H1 (cell line): Measurements from ENCODE around the gene CWC27. TPM values are rescaled to one million over a fixed set of nuclear protein-coding genes. Genes with fewer than 3 reads are reported as not detected.

ENCODE experiments used
- CTCF ChIA-PET: fragments of 300-600 bp; sonication (Branson Sonifier 250); formaldehyde crosslinking; loops from one replicate; lab custom pipeline; 2021; ENCODE audit not compliant: partially characterized antibody; lab: Charles Lee
- POLR2A ChIA-PET: fragments of 300-600 bp; sonication (Branson Sonifier 250); formaldehyde crosslinking; loops from one replicate; lab custom pipeline; 2021; ENCODE audit warnings: inconsistent platforms; ENCODE audit not compliant: partially characterized antibody; lab: Charles Lee
- DNase-seq, 2 experiments: peaks; one replicate each; pipeline versions ENCODE4 v3.0.0 to v3.0.0-alpha.2; 2010 to 2022; ENCODE audit warnings: low spot score in 2 of 2, low read depth in 1 of 2, mixed read lengths in 1 of 2
- FAIRE-seq: peaks from 2 replicates; lab custom pipeline; 2011; peaks lifted over from hg19 to GRCh38; lab: Jason Lieb, UNC
- H2AFZ ChIP-seq: 2 replicates; pipeline ENCODE4 v1.8.1; 2012; ENCODE audit warnings: low read length, inconsistent platforms
- H2AK5ac ChIP-seq: 2 replicates; pipeline ENCODE4 v1.6.1; 2013; ENCODE audit warnings: low read depth, low read length
- H2BK120ac ChIP-seq: replicated peaks from 2 replicates; pipeline ENCODE3; 2013; ENCODE audit warnings: low read depth, low read length, inconsistent platforms
- H2BK12ac ChIP-seq: 2 replicates; pipeline ENCODE4 v1.6.1; 2013; ENCODE audit warnings: low read depth, low read length
- H2BK15ac ChIP-seq: 2 replicates; pipeline ENCODE4 v1.6.1; 2013; ENCODE audit warnings: low read length
- H2BK20ac ChIP-seq: 2 replicates; pipeline ENCODE4 v1.6.1; 2013; ENCODE audit warnings: low read length
- H2BK5ac ChIP-seq: 2 replicates; pipeline ENCODE4 v1.6.1; 2013; ENCODE audit warnings: low read depth, low read length
- H3K14ac ChIP-seq: 2 replicates; pipeline ENCODE4 v1.6.1; 2013; ENCODE audit warnings: inconsistent platforms; ENCODE audit not compliant: insufficient read length
- H3K18ac ChIP-seq: 2 replicates; pipeline ENCODE4 v1.6.1; 2013; ENCODE audit warnings: low read length; ENCODE audit errors: extremely low read depth
- H3K23ac ChIP-seq: 2 replicates; pipeline ENCODE4 v1.6.1; 2013; ENCODE audit warnings: inconsistent platforms; ENCODE audit not compliant: insufficient read length
- H3K23me2 ChIP-seq: 2 replicates; pipeline ENCODE4 v1.6.1; 2013; ENCODE audit warnings: low read depth, low read length
- H3K27ac ChIP-seq: 2 replicates; pipeline ENCODE4 v1.6.1; 2011; ENCODE audit warnings: low read depth, low read length, inconsistent platforms
- H3K27me3 ChIP-seq, 4 experiments: replicated peaks in 1 of 4; 1 replicate in 1 of 4; 2 replicates in 3 of 4; pipeline versions ENCODE4 v1.6.1 to v1.8.1; 2011 to 2013; ENCODE audit warnings: low read length in 3 of 4, mild to moderate bottlenecking in 3 of 4, inconsistent platforms in 2 of 4, mixed read lengths in 2 of 4, moderate library complexity in 1 of 4; ENCODE audit not compliant: control insufficient read depth in 3 of 4, insufficient read depth in 3 of 4; ENCODE audit errors: extremely low read depth in 1 of 4
- H3K36me3 ChIP-seq, 4 experiments: 2 replicates each; pipeline versions ENCODE4 v1.6.1 to v1.8.1; 2011 to 2013; ENCODE audit warnings: mild to moderate bottlenecking in 4 of 4, low read length in 3 of 4, moderate library complexity in 2 of 4, control low read depth in 1 of 4, inconsistent platforms in 1 of 4; ENCODE audit not compliant: insufficient read depth in 4 of 4, control insufficient read depth in 2 of 4
- H3K4ac ChIP-seq: replicated peaks from 2 replicates; pipeline ENCODE3; 2013; ENCODE audit warnings: low read length, low read depth, mixed read lengths, inconsistent platforms; ENCODE audit not compliant: insufficient read length
- H3K4me1 ChIP-seq, 4 experiments: replicated peaks in 1 of 4; 1 replicate in 1 of 4; 2 replicates in 3 of 4; pipeline versions ENCODE4 v1.6.1 to v1.8.1; 2011 to 2013; ENCODE audit warnings: low read length in 3 of 4, inconsistent platforms in 2 of 4, mixed read lengths in 1 of 4; ENCODE audit not compliant: insufficient read depth in 4 of 4, control insufficient read depth in 3 of 4
- H3K4me2 ChIP-seq, 2 experiments: 2 replicates each; pipeline versions ENCODE4 v1.6.1 to v1.8.1; 2011 to 2013; ENCODE audit warnings: low read depth in 2 of 2, low read length in 2 of 2, control low read depth in 1 of 2, inconsistent platforms in 1 of 2, mild to moderate bottlenecking in 1 of 2; ENCODE audit not compliant: insufficient read depth in 1 of 2
- H3K4me3 ChIP-seq, 4 experiments: fragments of 200-600, 300-600 bp in 1 of 4; sonication (generic), shearing (Covaris generic), sonication (Bioruptor Twin) in 1 of 4; 2 replicates each; pipeline versions ENCODE4 v1.5.1 to v1.8.1; 2011 to 2016; ENCODE audit warnings: low read length in 4 of 4, low read depth in 3 of 4, control low read depth in 2 of 4, inconsistent platforms in 2 of 4, mild to moderate bottlenecking in 2 of 4, mixed read lengths in 1 of 4, moderate library complexity in 1 of 4; ENCODE audit not compliant: insufficient read depth in 2 of 4; ENCODE audit errors: extremely low read depth in 1 of 4
- H3K56ac ChIP-seq: replicated peaks from 2 replicates; pipeline ENCODE3; 2013; ENCODE audit warnings: low read depth, mild to moderate bottlenecking, mixed read lengths, low read length, inconsistent platforms; ENCODE audit not compliant: insufficient read length
- H3K79me1 ChIP-seq: 2 replicates; pipeline ENCODE4 v1.6.1; 2013; ENCODE audit warnings: low read depth, low read length, control low read depth
- H3K79me2 ChIP-seq, 2 experiments: 2 replicates each; pipeline versions ENCODE4 v1.6.1 to v1.8.1; 2012 to 2013; ENCODE audit warnings: low read length in 2 of 2, mild to moderate bottlenecking in 2 of 2, inconsistent platforms in 1 of 2; ENCODE audit not compliant: insufficient read depth in 2 of 2, control insufficient read depth in 1 of 2
- H3K9ac ChIP-seq, 4 experiments: replicated peaks in 1 of 4; 1 replicate in 1 of 4; 2 replicates in 3 of 4; pipeline versions ENCODE4 v1.6.1 to v1.8.1; 2011 to 2013; ENCODE audit warnings: low read depth in 3 of 4, low read length in 3 of 4, control low read depth in 2 of 4, mild to moderate bottlenecking in 2 of 4, moderate library complexity in 2 of 4, inconsistent platforms in 1 of 4; ENCODE audit errors: extremely low read depth in 1 of 4
- H3K9me3 ChIP-seq, 2 experiments: 2 replicates each; pipeline versions ENCODE4 v1.6.1 to v1.8.1; 2012 to 2013; ENCODE audit warnings: mild to moderate bottlenecking in 2 of 2, moderate library complexity in 2 of 2, control low read depth in 1 of 2, inconsistent platforms in 1 of 2, low read depth in 1 of 2, low read length in 1 of 2, mixed read lengths in 1 of 2; ENCODE audit not compliant: insufficient read depth in 2 of 2
- H4K20me1 ChIP-seq, 2 experiments: replicated peaks in 1 of 2; 2 replicates each; pipeline versions ENCODE3 to v1.8.1; 2011 to 2013; ENCODE audit warnings: inconsistent platforms in 2 of 2, low read length in 2 of 2, mild to moderate bottlenecking in 1 of 2; ENCODE audit not compliant: insufficient read depth in 2 of 2, control insufficient read depth in 1 of 2
- H4K5ac ChIP-seq: 2 replicates; pipeline ENCODE4 v1.6.1; 2013; ENCODE audit warnings: low read length, low read depth, mixed read lengths, inconsistent platforms; ENCODE audit not compliant: insufficient read length
- H4K8ac ChIP-seq: 2 replicates; pipeline ENCODE4 v1.8.0; 2013; ENCODE audit warnings: mild to moderate bottlenecking, moderate library complexity, low read length, inconsistent platforms; ENCODE audit not compliant: insufficient read depth; ENCODE audit errors: extremely low read depth
- H4K91ac ChIP-seq: replicated peaks from 2 replicates; pipeline ENCODE3; 2013; ENCODE audit warnings: low read length, mixed read lengths, inconsistent platforms; ENCODE audit not compliant: insufficient read length
- ATF2 ChIP-seq: IDR thresholded peaks from 2 replicates; pipeline ENCODE4 v1.6.1; 2012; ENCODE audit warnings: low read length, inconsistent platforms
- CBX5 ChIP-seq: fragments of 300-800, 300-1000 bp; sonication (generic); IDR thresholded peaks from 2 replicates; pipeline ENCODE4 v1.7.1; 2016; ENCODE audit warnings: antibody characterized with exemption, low read length, low read depth
- CBX8 ChIP-seq: fragments of 300-800, 300-1000 bp; sonication (generic); IDR thresholded peaks from 2 replicates; pipeline ENCODE4 v1.7.1; 2016; ENCODE audit warnings: low read depth, low read length, borderline replicate concordance
- NANOG ChIP-seq: IDR thresholded peaks from 2 replicates; pipeline ENCODE4 v1.6.1; 2011; ENCODE audit warnings: low read length, low read depth, mild to moderate bottlenecking, inconsistent platforms; ENCODE audit not compliant: insufficient read depth, poor library complexity, severe bottlenecking
- RAD21 ChIP-seq, 2 experiments: IDR thresholded peaks in 1 of 2; conservative IDR thresholded peaks in 1 of 2; 2 replicates each; pipeline ENCODE4 v1.6.1; 2011; ENCODE audit warnings: low read depth in 2 of 2, low read length in 2 of 2, improper control_type of control experiment in 1 of 2, inconsistent platforms in 1 of 2, mild to moderate bottlenecking in 1 of 2, moderate library complexity in 1 of 2
- SP1 ChIP-seq: IDR thresholded peaks from 2 replicates; pipeline ENCODE4 v1.6.1; 2011; ENCODE audit warnings: low read depth, low read length
- TAF7 ChIP-seq: optimal IDR thresholded peaks from 2 replicates; pipeline ENCODE3; 2011; ENCODE audit warnings: low read depth, mild to moderate bottlenecking, inconsistent platforms, low read length, moderate library complexity, borderline replicate concordance
- ZNF274 ChIP-seq: IDR thresholded peaks from 2 replicates; pipeline ENCODE4 v1.7.0; 2012; ENCODE audit warnings: low read length, borderline replicate concordance; ENCODE audit errors: extremely low read depth
- polyA plus RNA-seq, 7 experiments: library from polyadenylated mRNA; depleted of rRNA in 3 of 7; stranded (reverse) in 5 of 7; unstranded in 2 of 7; fragments of >200 nt in 5 of 7; fragments of 200-250 nt in 2 of 7; gene quantifications; 1 replicate in 5 of 7; 2 replicates in 1 of 7; 4 replicates in 1 of 7; pipeline versions ENCODE4 v1.2.1 to v1.2.3, GENCODE V29; 2011 to 2013; ENCODE audit warnings: missing spikeins in 2 of 7, mixed read lengths in 2 of 7
- total RNA-seq: library from RNA; stranded (reverse); fragmentation: NEBNext Ultra II Directional; extraction: Animal tissue kit (Norgen Biotek cat#: 25700); gene quantifications from 2 replicates; pipeline ENCODE4 v1.2.1, GENCODE V29; 2021

CWC27 gene
- total and polyA plus RNA-seq, 2 of the 8 experiments (the other 6 are each of a cell fraction or from before 2014, with no cell fraction given): 24.9 to 43.4 TPM

- Histone ChIP-seq H3K4me1 (no peaks in the 10 kb centered on the region), H3K79me1 (no peaks in the 10 kb centered on the region), H3K27ac (no peak overlapping the region), H3K4me2 (no peak overlapping the region), H4K5ac (no peak overlapping the region), H3K23me2 (no peaks in the 10 kb centered on the region), H3K4me3 (no peak overlapping the region), H3K9me3 (no peaks in the 10 kb centered on the region), H3K14ac (no peak overlapping the region), H3K36me3 (no peaks in the 10 kb centered on the region), H2AK5ac (no peak overlapping the region), H2AFZ (no peak overlapping the region), H2BK120ac (no peak overlapping the region), H2BK20ac (no peak overlapping the region), H3K56ac (no peak overlapping the region), H2BK12ac (no peak overlapping the region), H4K91ac (no peak overlapping the region), H2BK15ac (no peak overlapping the region), H3K79me2 (no peaks in the 10 kb centered on the region), H4K8ac (no peak overlapping the region), H3K27me3 (no peaks in the 10 kb centered on the region), H3K9ac (no peak overlapping the region; a peak in 1 of 7 replicates), H3K18ac (no peak overlapping the region), H2BK5ac (no peak overlapping the region), H4K20me1 (no peaks in the 10 kb centered on the region), H3K4ac (no peak overlapping the region), H3K23ac (no peak overlapping the region)
- ChIA-PET POLR2A (no interaction called here), CTCF (interaction anchor here (4.3 kb wide), 1 partner anchor 13 kb away, joined by 27 read pairs; no protein-coding TSS in a partner anchor)
- FAIRE-seq: no peak
- no peak for DNase-seq
- TF ChIP-seq CBX8 (no peak), NANOG (no peak), TAF7 (no peak), ATF2 (no peak), RAD21 (IDR thresholded peaks at IDR 0.05 in 1 of 2, conservative IDR thresholded peaks at IDR 0.05 in 1 of 2; ENCODE audit: low read depth in 2 of 2, low read length in 2 of 2) (no peak), ZNF274 (no peak), SP1 (no peak), CBX5 (no peak)
Measured at GRCh38 chr5:65050140-65050539, 281.4 kb downstream of the CWC27 start.
